ENCODE data around the gene FHDC1. TPM values are rescaled to one million over a fixed set of nuclear protein-coding genes. Genes with fewer than 3 reads are reported as not detected.

FHDC1 gene
- polyA plus RNA-seq, 3 donors, result 0.21 TPM; not detected in 2

DNA sequence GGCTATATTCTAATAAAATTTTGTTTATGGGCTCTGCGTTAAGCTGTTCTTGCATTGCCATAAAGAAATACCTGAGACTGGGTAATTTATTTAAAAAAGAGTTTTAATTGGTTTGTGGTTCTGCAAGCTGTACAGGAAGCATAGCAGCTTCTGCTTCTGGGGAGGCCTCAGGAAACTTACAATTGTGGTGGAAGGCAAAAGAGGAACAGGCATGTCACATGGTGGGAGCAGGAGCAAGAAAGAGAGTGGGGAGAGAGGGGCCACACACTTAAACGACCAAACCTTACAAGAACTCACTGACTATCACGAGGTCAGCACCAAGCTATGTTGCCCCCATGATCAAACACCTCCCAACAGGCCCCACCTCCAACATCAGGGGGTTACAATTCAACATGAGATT, 74.0 kb downstream of the FHDC1 start:
- H3K27ac ChIP-seq (ENCODE audit: low read depth in 1 of 2, low read length in 2 of 2), result no peak overlapping the region
- no peak overlapping the region for H3K4me3 ChIP-seq (replicated peaks in 1 of 3; ENCODE audit: low read depth in 2 of 3, low read length in 3 of 3)
- Mint-ChIP-seq H3K4me3 (no peak overlapping the region), H3K27me3 (ENCODE audit: low read depth in 3 of 3) (no peaks in the 10 kb centered on the region), H3K4me1 (peaks cover 7% of the 10 kb centered on the region), H3K27ac (no peak overlapping the region), H3K36me3 (peaks cover 4 to 5% of the 10 kb centered on the region in 2 donors), H3K9me3 (peaks cover 12 to 31% (median 16%) of the 10 kb centered on the region in 7 donors)
- peaks cover 12 to 21% of the 10 kb centered on the region in 2 donors for H3K9me3 ChIP-seq (replicated peaks in 1 of 2; ENCODE audit: control insufficient read depth in 1 of 2, insufficient read depth in 1 of 2, low read length in 2 of 2)
- 100% methylated on average over 1 of the region's 3 CpGs for whole genome bisulfite sequencing (ENCODE audit: insufficient coverage)
- no peak overlapping the region for H3K4me2 ChIP-seq (replicated peaks; ENCODE audit: extremely low read depth, low read length, poor library complexity, severe bottlenecking)
- no peak for DNase-seq
- H3K27me3 ChIP-seq (ENCODE audit: control insufficient read depth in 2 of 2, insufficient read depth in 2 of 2, low read length in 2 of 2), result no peaks in the 10 kb centered on the region
- H3K4me1 ChIP-seq (ENCODE audit: control insufficient read depth in 1 of 2, insufficient read depth in 2 of 2, low read length in 2 of 2), result no peaks in the 10 kb centered on the region
- H3K9ac ChIP-seq (ENCODE audit: insufficient read depth, low read length, poor library complexity, severe bottlenecking), result no peak overlapping the region
- TF ChIP-seq, protein P1, sequence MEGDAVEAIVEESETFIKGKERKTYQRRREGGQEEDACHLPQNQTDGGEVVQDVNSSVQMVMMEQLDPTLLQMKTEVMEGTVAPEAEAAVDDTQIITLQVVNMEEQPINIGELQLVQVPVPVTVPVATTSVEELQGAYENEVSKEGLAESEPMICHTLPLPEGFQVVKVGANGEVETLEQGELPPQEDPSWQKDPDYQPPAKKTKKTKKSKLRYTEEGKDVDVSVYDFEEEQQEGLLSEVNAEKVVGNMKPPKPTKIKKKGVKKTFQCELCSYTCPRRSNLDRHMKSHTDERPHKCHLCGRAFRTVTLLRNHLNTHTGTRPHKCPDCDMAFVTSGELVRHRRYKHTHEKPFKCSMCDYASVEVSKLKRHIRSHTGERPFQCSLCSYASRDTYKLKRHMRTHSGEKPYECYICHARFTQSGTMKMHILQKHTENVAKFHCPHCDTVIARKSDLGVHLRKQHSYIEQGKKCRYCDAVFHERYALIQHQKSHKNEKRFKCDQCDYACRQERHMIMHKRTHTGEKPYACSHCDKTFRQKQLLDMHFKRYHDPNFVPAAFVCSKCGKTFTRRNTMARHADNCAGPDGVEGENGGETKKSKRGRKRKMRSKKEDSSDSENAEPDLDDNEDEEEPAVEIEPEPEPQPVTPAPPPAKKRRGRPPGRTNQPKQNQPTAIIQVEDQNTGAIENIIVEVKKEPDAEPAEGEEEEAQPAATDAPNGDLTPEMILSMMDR (IDR thresholded peaks at IDR 0.05), result no peak
- no peak overlapping the region for H2AFZ ChIP-seq (ENCODE audit: insufficient read depth, low read depth, low read length, poor library complexity, severe bottlenecking)
- intact Hi-C loops (cut with micrococcal nuclease), result no loop called here
- H3K79me2 ChIP-seq (ENCODE audit: insufficient read depth, low read length), result no peaks in the 10 kb centered on the region
- H4K20me1 ChIP-seq (ENCODE audit: insufficient read depth, low read length), result no peaks in the 10 kb centered on the region
- no peaks in the 10 kb centered on the region for H3K36me3 ChIP-seq (replicated peaks in 1 of 2; ENCODE audit: control insufficient read depth in 1 of 2, insufficient read depth in 2 of 2, low read length in 2 of 2)

DNA sequence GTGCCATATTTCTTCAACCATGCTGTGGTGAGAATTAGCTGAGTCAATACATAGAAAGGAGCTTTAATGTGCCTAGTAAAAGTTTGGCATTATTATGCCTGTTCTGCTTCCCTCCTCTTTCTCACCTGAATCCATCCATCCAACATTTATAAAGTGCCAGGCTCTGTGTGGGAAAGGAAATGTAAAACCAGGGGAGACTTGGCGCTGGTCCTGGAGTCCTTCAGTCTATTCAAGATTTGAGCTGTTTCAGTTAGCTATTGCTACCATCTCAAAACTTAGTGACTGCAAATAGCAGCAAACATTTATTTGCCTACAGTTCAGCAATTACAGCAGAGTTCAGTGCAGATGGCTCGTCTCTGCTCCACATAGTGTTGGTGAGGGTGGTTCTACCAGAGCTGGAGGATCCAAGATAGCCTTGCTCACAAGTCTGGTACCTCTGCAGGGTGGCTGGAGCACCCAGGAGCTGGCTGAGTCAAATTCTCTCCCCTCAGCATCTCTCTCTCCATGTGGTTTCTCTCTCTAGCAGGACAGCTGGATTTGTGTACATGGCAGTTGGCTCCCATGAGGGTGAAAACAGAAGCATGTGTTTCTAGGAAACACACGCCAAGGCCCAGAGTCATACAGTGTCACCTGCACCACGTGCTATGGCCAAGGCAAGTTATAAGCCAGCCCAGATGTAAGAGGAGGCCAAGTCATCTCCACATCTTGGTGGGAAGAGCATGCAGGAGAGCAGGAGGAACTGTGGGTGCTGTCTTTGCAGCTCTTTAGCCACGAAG, 77.3 kb downstream of the FHDC1 start:
- H3K27ac ChIP-seq (ENCODE audit: low read depth in 1 of 2, low read length in 2 of 2), result no peak overlapping the region
- Mint-ChIP-seq H3K27me3 (ENCODE audit: low read depth in 3 of 3) (peaks cover 0 to 4% (median 0%) of the 10 kb centered on the region in 3 donors), H3K27ac (no peak overlapping the region), H3K9me3 (peaks cover 12 to 31% (median 18%) of the 10 kb centered on the region in 7 donors), H3K4me1 (peaks cover 7% of the 10 kb centered on the region), H3K36me3 (peaks cover 4 to 5% of the 10 kb centered on the region in 2 donors), H3K4me3 (no peak overlapping the region)
- TF ChIP-seq, protein P1 (IDR thresholded peaks at IDR 0.05), result no peak
- H3K4me3 ChIP-seq (replicated peaks in 1 of 3; ENCODE audit: low read depth in 2 of 3, low read length in 3 of 3), result no peak overlapping the region
- no peak overlapping the region for H2AFZ ChIP-seq (ENCODE audit: insufficient read depth, low read depth, low read length, poor library complexity, severe bottlenecking)
- DNase-seq, result no peak
- no peaks in the 10 kb centered on the region for H4K20me1 ChIP-seq (ENCODE audit: insufficient read depth, low read length)
- 100% methylated on average over 3 of the region's 5 CpGs for WGBS (ENCODE audit: insufficient coverage)
- no peak overlapping the region for H3K4me2 ChIP-seq (replicated peaks; ENCODE audit: extremely low read depth, low read length, poor library complexity, severe bottlenecking)
- H3K79me2 ChIP-seq (ENCODE audit: insufficient read depth, low read length), result no peaks in the 10 kb centered on the region
- H3K4me1 ChIP-seq (ENCODE audit: control insufficient read depth in 1 of 2, insufficient read depth in 2 of 2, low read length in 2 of 2), result no peaks in the 10 kb centered on the region
- intact Hi-C loops (cut with micrococcal nuclease), result no loop called here
- H3K9ac ChIP-seq (ENCODE audit: insufficient read depth, low read length, poor library complexity, severe bottlenecking), result no peak overlapping the region
- no peaks in the 10 kb centered on the region for H3K36me3 ChIP-seq (replicated peaks in 1 of 2; ENCODE audit: control insufficient read depth in 1 of 2, insufficient read depth in 2 of 2, low read length in 2 of 2)
- H3K9me3 ChIP-seq (replicated peaks in 1 of 2; ENCODE audit: control insufficient read depth in 1 of 2, insufficient read depth in 1 of 2, low read length in 2 of 2), result peaks cover 12 to 21% of the 10 kb centered on the region in 2 donors
- H3K27me3 ChIP-seq (ENCODE audit: control insufficient read depth in 2 of 2, insufficient read depth in 2 of 2, low read length in 2 of 2), result no peaks in the 10 kb centered on the region
